IgD-negative memory B cell (primary cell): ENCODE results near the gene TEX28. TPM values are rescaled to one million over a fixed set of nuclear protein-coding genes. Genes with fewer than 3 reads are reported as not detected.
A peak's percentile ranks its signal among the peaks of the same experiment; 100 is the strongest.
"Not testable (repeated sequence)": the region's sequence is repeated elsewhere in the genome, so short reads cannot be mapped to it uniquely, and the experiment has no call there.

Source experiments
- H3K27ac Mint-ChIP-seq, 3 donors: one replicate each; pipeline ENCODE4 v1.8.0; 2020 to 2022; ENCODE audit warnings: mild to moderate bottlenecking in 3 of 3, mixed read lengths in 3 of 3, moderate library complexity in 1 of 3
- H3K27me3 Mint-ChIP-seq: one replicate; pipeline ENCODE4 v1.8.0; 2021; ENCODE audit warnings: mixed read lengths
- H3K36me3 Mint-ChIP-seq: one replicate; pipeline ENCODE4 v1.8.0; 2020; ENCODE audit warnings: mild to moderate bottlenecking, mixed read lengths
- H3K4me1 Mint-ChIP-seq, 3 donors: one replicate each; pipeline ENCODE4 v1.8.0; 2020 to 2022; ENCODE audit warnings: mixed read lengths in 3 of 3, mild to moderate bottlenecking in 1 of 3
- H3K4me3 Mint-ChIP-seq, 4 donors: one replicate each; pipeline ENCODE4 v1.8.0; 2020 to 2022; ENCODE audit warnings: mild to moderate bottlenecking in 4 of 4, mixed read lengths in 4 of 4, moderate library complexity in 3 of 4
- H3K9me3 Mint-ChIP-seq, 3 donors: one replicate each; pipeline ENCODE4 v1.8.0; 2020 to 2021; ENCODE audit warnings: mixed read lengths in 3 of 3, mild to moderate bottlenecking in 1 of 3
- polyA plus RNA-seq: library from polyadenylated mRNA; unstranded; fragments of 300-500 nt; fragmentation: Illumina TruSeq; gene quantifications from one replicate; pipeline ENCODE4 v1.2.3, GENCODE V29; 2021

TEX28 gene, protein sequence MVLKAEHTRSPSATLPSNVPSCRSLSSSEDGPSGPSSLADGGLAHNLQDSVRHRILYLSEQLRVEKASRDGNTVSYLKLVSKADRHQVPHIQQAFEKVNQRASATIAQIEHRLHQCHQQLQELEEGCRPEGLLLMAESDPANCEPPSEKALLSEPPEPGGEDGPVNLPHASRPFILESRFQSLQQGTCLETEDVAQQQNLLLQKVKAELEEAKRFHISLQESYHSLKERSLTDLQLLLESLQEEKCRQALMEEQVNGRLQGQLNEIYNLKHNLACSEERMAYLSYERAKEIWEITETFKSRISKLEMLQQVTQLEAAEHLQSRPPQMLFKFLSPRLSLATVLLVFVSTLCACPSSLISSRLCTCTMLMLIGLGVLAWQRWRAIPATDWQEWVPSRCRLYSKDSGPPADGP
- not detected for polyA plus RNA-seq

GRCh38 chrX:154294791-154295574 lies at the start of gene TEX28:
TSS of gene TEX28 (minus strand) at chrX:154295124. CDS start at chrX:154292117, 3,007 bp downstream.
- no peaks in the 10 kb centered on the region for H3K27me3 Mint-ChIP-seq
- peaks cover 0 to 2% (median 0%) of the 10 kb centered on the region in 3 donors for H3K9me3 Mint-ChIP-seq
- H3K4me1 Mint-ChIP-seq: peaks cover 6 to 11% (median 8%) of the 10 kb centered on the region in 3 donors
- H3K27ac Mint-ChIP-seq: no peak within 1 kb of the TSS
- H3K4me3 Mint-ChIP-seq: no peak within 1 kb of the TSS
- peaks cover 2% of the 10 kb centered on the region for H3K36me3 Mint-ChIP-seq

DNA sequence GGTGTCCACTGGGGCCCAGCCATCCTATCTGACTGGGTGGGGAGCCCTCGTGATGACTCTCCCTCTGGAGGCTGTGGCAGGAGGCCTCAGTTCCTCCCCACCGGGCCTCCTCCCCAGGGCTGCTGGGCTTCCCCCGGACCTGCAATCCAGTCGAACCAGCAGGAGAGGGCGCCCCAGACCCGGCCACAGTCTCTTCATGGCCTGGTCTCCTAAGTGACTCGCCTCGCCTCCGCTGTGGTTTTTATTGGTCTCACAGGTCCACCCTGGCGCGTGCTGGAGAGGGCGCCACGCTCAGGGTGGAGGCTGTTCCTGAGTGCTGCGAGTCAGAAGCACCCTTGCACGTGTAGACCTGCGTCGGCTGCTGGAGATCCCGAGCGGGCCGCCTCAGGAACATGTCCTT lies 48.7 kb upstream of the TEX28 start:
- not testable (repeated sequence) for H3K27ac Mint-ChIP-seq, H3K9me3 Mint-ChIP-seq, H3K4me3 Mint-ChIP-seq, H3K4me1 Mint-ChIP-seq, H3K27me3 Mint-ChIP-seq, H3K36me3 Mint-ChIP-seq

GRCh38 chrX:154343063-154343462 lies 48.1 kb upstream of the TEX28 start:
- H3K27me3 Mint-ChIP-seq, H3K4me1 Mint-ChIP-seq, H3K4me3 Mint-ChIP-seq, H3K36me3 Mint-ChIP-seq, H3K9me3 Mint-ChIP-seq, H3K27ac Mint-ChIP-seq: not testable (repeated sequence)

- not testable (repeated sequence) for H3K36me3 Mint-ChIP-seq, H3K27ac Mint-ChIP-seq, H3K4me3 Mint-ChIP-seq, H3K9me3 Mint-ChIP-seq, H3K27me3 Mint-ChIP-seq, H3K4me1 Mint-ChIP-seq
Measured at GRCh38 chrX:154341399-154342298, 46.7 kb upstream of the TEX28 start.

- H3K4me3 Mint-ChIP-seq: peak overlapping the region in 3 of 4 donors; percentile 13 to 83 (median 76)
- peaks cover 7 to 22% (median 13%) of the 10 kb centered on the region in 3 donors for H3K4me1 Mint-ChIP-seq
- H3K27ac Mint-ChIP-seq: peak overlapping the region; percentile 3 to 54 (median 41)
- H3K36me3 Mint-ChIP-seq: no peaks in the 10 kb centered on the region
- no peaks in the 10 kb centered on the region for H3K9me3 Mint-ChIP-seq
- H3K27me3 Mint-ChIP-seq: peaks cover 2% of the 10 kb centered on the region
Measured at GRCh38 chrX:154334496-154334895, 39.6 kb upstream of the TEX28 start.

GRCh38 chrX:154333837-154334271 lies 38.9 kb upstream of the TEX28 start:
- Mint-ChIP-seq H3K4me1 (peaks cover 7 to 22% (median 13%) of the 10 kb centered on the region in 3 donors), H3K27me3 (peaks cover 2% of the 10 kb centered on the region), H3K36me3 (no peaks in the 10 kb centered on the region), H3K4me3 (peak overlapping the region; percentile 8 to 83 (median 54)), H3K27ac (peak overlapping the region; percentile 41 to 90 (median 54)), H3K9me3 (no peaks in the 10 kb centered on the region)

- no peaks in the 10 kb centered on the region for H3K36me3 Mint-ChIP-seq
- peaks cover 2% of the 10 kb centered on the region for H3K27me3 Mint-ChIP-seq
- H3K27ac Mint-ChIP-seq: peak overlapping the region in 1 of 3 donors; percentile 41
- no peaks in the 10 kb centered on the region for H3K9me3 Mint-ChIP-seq
- H3K4me1 Mint-ChIP-seq: peaks cover 7 to 24% (median 13%) of the 10 kb centered on the region in 3 donors
- no peak overlapping the region for H3K4me3 Mint-ChIP-seq
Measured at GRCh38 chrX:154333116-154333515, 38.2 kb upstream of the TEX28 start.

DNA sequence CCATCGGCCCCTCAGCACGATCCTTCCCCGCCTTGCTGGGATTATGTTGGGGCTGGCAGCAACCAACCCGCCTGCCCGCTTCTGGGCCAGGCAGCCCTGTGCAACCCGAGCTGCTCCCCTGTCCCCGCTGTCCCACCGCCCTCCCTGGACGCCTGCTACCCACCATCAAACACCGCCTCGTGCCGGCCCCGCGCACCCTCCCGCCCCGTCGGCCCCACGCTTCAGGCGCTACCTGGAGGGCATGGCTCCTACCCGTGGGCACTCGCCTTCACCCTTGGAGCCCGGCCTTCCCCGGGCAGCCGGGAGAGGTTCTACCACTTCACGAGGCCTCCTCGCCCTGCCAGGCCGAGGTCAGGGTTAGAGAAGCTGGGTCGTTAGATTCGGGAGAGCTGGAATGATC lies 37.6 kb upstream of the TEX28 start:
- no peak overlapping the region for H3K4me3 Mint-ChIP-seq
- no peaks in the 10 kb centered on the region for H3K36me3 Mint-ChIP-seq
- no peaks in the 10 kb centered on the region for H3K9me3 Mint-ChIP-seq
- peaks cover 9 to 28% (median 13%) of the 10 kb centered on the region in 3 donors for H3K4me1 Mint-ChIP-seq
- peaks cover 2% of the 10 kb centered on the region for H3K27me3 Mint-ChIP-seq
- no peak overlapping the region for H3K27ac Mint-ChIP-seq

- Mint-ChIP-seq H3K4me1 (peaks cover 20 to 39% (median 25%) of the 10 kb centered on the region in 3 donors), H3K9me3 (no peaks in the 10 kb centered on the region), H3K27ac (no peak overlapping the region), H3K27me3 (peaks cover 2% of the 10 kb centered on the region), H3K4me3 (no peak overlapping the region), H3K36me3 (no peaks in the 10 kb centered on the region)
Measured at GRCh38 chrX:154329294-154329693, 34.4 kb upstream of the TEX28 start.

- peaks cover 2% of the 10 kb centered on the region for H3K27me3 Mint-ChIP-seq
- H3K4me3 Mint-ChIP-seq: no peak overlapping the region
- H3K27ac Mint-ChIP-seq: no peak overlapping the region
- peaks cover 15 to 33% (median 20%) of the 10 kb centered on the region in 3 donors for H3K4me1 Mint-ChIP-seq
- no peaks in the 10 kb centered on the region for H3K36me3 Mint-ChIP-seq
- no peaks in the 10 kb centered on the region for H3K9me3 Mint-ChIP-seq
Measured at GRCh38 chrX:154328646-154329045, 33.7 kb upstream of the TEX28 start.

GRCh38 chrX:154327038-154327820 lies 32.3 kb upstream of the TEX28 start:
- Mint-ChIP-seq H3K27me3 (peaks cover 2% of the 10 kb centered on the region), H3K27ac (peak overlapping the region in 2 of 3 donors; percentile 17 to 93), H3K4me1 (peaks cover 21 to 35% (median 30%) of the 10 kb centered on the region in 3 donors), H3K4me3 (peak overlapping the region in 2 of 4 donors; percentile 72 to 79), H3K9me3 (no peaks in the 10 kb centered on the region), H3K36me3 (no peaks in the 10 kb centered on the region)

DNA sequence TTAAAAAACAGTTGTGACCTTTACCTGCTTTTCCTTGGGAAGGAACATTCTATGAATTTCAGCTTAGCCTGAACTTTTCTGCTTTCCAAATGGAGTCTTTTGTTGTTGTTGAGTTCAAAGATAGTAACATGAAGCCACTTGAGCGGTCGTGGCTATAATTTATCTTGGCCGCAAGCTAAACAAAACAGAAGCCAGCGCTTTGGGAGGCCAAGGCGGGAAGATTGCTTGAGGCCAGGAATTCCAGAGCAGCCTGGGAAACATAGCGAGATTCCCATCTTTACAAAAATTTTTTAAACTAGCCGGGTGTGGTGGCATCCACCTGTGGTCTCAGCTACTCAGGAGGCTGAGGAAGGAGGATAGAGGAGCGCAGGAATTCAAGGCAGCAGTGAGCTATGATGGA lies 30.6 kb upstream of the TEX28 start:
- H3K4me1 Mint-ChIP-seq: peaks cover 32 to 47% (median 35%) of the 10 kb centered on the region in 3 donors
- H3K27ac Mint-ChIP-seq: peak overlapping the region in 1 of 3 donors; percentile 16
- H3K36me3 Mint-ChIP-seq: no peaks in the 10 kb centered on the region
- H3K4me3 Mint-ChIP-seq: peak overlapping the region in 1 of 4 donors; percentile 72
- no peaks in the 10 kb centered on the region for H3K9me3 Mint-ChIP-seq
- no peaks in the 10 kb centered on the region for H3K27me3 Mint-ChIP-seq

- Mint-ChIP-seq H3K4me3 (peak overlapping the region in 1 of 4 donors; percentile 54), H3K27me3 (no peaks in the 10 kb centered on the region), H3K36me3 (no peaks in the 10 kb centered on the region), H3K9me3 (no peaks in the 10 kb centered on the region), H3K4me1 (peaks cover 37 to 53% (median 39%) of the 10 kb centered on the region in 3 donors), H3K27ac (no peak overlapping the region)
Measured at GRCh38 chrX:154323537-154323936, 28.6 kb upstream of the TEX28 start.

DNA sequence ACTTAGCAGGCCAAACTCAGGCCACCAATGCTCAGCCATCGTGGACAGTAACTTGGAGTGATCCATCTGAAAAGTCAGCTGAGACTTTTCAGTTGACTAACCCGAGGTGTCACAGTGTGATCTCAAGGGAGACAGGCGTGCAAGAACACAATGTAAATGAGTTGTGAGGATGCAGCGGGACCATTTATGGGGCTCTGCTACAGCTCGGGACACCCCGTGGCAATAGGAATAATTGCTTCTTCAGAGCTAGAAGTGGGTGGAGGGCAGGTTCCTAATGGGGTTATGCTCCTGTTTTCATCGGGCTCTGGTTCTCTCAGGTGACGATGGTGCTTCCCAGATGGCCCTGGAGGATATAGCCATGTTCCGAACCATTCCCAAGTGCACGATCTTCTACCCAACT lies 28.0 kb upstream of the TEX28 start:
- H3K9me3 Mint-ChIP-seq: no peaks in the 10 kb centered on the region
- H3K27ac Mint-ChIP-seq: peak overlapping the region in 1 of 3 donors; percentile 44
- H3K36me3 Mint-ChIP-seq: no peaks in the 10 kb centered on the region
- H3K4me3 Mint-ChIP-seq: peak overlapping the region in 1 of 4 donors; percentile 37
- H3K4me1 Mint-ChIP-seq: peaks cover 37 to 50% (median 39%) of the 10 kb centered on the region in 3 donors
- H3K27me3 Mint-ChIP-seq: no peaks in the 10 kb centered on the region
